Measurements from ENCODE around the gene FEZF2.

FEZF2 gene

DNA sequence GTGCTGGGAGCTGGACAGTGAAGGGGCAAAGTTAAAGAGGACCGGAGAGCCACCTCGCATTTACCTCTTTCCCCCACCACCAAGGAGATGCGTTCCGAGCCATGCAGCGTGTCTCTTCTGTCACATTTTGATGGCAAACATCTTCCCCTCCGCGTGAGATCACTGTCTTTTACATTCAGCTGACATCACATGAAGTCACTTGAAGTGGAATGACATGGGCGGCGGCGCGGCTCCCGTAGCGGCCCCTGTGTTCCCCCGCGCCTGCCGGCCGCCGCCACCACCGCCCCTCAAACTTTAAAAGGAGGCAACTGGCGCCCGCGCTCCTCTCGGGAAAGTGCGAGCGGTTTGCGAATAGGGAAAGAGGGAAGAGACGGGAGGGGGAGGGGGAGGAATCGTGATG lies at the start of gene FEZF2:
Gene FEZF2 (minus strand): TSS at position 336 of the 400 bp plus-strand sequence. CDS start 682 bp downstream, outside the sequence.
- DNase-seq (ENCODE audit: low spot score): no peak

DNA sequence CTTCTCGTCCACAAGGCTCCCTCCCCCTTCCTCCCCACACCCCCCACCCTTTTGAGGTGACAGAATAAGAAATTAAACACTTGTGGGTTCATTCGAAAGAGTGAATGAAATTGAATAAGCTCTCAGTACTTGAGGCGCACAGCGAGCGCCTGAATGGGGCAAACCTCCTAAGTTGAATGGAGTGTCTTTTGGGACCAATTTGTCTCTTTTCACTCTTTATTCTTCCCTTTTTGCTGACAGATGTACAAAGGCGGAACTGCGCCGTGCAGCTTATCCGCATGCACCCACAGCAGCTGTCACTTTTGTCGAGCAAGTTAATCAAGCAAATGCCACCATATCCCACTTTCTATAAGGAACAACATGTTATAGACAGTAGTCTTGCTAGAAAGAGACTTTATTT lies 47.9 kb upstream of the FEZF2 start:
- no peak for DNase-seq (ENCODE audit: low spot score)

DNA sequence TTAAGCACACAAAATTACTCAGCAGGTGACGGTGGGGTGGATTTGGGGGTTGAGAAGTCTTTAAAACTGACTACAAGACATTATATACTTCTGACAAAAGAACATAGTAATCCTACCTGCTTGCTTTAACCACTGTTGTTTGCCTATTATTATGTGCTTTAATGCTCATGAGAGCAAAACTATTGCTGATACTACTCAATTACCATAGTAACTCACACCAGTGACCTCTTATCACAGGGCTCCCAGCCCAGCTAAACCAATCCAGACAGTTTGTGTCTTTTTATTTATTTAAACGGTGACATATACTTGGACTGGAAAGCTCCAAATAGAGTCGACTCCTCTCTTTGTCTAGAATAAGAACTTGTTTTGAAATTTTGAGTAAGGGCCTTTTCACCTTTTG lies 42.8 kb upstream of the FEZF2 start:
- no peak for DNase-seq (ENCODE audit: low spot score)

DNA sequence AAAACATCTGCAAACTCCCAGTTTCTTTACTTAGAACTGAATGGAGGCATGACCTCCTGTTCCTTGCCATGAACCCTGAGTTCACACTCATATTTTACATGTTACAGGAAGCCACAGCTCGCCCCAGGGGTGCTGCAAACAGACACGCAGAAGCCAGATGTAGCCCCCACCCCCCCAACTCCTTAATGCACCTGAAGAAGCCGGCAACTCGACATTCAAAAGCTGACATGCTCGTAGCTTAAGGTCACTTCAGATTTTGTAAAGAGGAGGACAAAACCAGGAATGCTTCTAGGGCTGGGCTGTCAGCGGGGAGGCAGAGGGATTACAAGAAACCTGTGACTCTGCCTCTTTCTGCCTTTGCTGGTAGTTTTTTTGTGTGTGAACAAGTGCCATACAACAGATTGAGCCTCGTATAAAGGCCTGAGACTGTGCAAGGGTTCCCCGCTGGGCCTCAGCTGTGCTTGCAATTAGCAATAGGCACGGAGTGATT lies 42.0 kb upstream of the FEZF2 start:
- DNase-seq (ENCODE audit: low spot score): no peak

DNA sequence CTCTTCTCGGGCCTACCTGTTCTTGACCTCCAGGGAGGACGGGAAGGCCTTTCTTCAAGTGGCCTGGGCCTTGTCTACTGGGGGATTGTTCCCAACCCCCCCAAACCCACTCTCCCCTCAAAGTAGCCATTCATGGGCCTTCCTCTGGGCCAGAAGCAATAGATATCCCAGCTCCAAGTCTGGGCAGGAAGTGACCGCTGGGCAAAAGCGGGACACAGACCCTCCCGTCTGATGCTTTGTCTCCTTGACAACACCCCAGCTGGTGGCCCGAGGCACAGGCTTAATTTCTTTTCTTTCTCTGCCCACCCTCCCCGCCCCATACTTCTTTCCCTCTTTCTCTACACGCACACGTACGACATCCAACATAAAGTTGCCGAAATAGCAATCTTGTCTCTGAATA lies 41.4 kb upstream of the FEZF2 start:
- DNase-seq (ENCODE audit: low spot score): no peak

DNA sequence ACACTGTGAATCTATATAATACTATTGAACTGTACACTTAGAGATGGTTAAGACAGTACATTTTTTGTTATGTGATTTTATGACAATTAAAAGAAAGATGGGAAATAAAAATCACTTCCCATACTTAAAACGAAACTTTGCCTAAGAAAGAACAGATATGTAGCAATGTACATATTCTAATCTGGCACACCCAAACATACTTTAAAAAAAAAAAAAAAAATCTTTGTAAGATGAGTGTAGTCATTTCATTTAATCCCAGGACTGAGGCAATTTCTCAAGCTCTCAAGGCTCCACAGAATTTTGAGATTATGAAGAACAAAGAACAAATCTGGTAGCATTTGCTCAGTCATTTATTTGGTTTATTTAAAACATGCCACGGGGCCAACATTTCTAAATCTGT lies 40.3 kb upstream of the FEZF2 start:
- DNase-seq (ENCODE audit: low spot score): no peak

DNA sequence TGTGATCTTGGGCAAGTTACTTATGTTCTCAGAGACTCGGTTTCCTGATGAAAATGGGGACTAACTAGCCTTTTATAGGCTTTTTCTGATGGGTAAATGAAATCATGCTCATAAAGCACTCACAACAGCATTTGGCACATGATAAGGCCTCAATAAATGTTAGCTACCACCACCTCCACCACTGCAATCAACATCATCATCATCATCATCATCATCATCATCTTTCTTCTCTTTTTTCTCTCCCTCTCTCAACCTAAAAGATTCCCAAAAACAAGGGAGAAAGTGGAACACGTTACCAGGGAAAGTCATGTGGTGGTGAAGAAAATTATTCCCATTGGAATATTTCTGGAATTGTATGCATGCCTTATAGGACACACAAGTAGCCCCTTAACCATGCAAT lies 33.6 kb upstream of the FEZF2 start:
- no peak for DNase-seq (ENCODE audit: low spot score)

DNA sequence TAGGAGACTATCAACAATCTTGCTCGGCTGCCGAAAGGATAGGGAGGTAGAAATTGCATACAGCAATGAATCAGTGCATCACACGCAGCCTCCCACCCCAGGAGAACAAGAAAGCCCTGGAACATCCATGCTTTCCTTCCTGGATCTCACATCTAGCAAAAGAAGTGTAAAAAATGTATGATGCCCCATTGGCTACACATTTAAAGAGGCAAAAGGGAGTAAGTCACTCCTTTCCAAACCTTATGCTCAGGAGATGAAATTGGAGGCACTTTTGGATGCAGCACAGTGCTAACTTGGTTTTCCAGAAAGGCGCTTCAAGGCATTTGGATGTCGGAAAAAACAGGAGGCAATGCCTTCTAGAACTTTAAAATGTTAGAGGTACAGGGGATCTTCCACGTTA lies 32.2 kb upstream of the FEZF2 start:
- no peak for DNase-seq (ENCODE audit: low spot score)

DNA sequence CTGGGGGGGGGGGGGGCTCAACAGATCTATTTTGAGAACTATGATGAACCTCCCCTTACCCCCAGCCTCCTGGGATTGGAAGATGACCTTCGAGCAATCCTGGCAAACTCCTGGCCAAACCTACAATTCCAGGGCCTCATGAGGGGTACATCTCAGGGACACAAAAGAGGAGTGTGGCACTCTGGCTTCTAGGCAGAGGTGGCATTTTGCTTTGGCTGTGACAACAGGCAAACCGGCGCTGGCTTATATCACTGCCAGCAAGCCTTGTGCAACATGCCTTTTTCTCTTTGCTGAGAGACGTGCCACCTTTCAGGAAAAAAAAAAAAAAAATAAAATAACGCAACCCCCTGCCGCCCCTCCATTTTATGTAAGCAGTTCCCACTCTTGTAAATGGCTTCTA lies 31.8 kb upstream of the FEZF2 start:
- no peak for DNase-seq (ENCODE audit: low spot score)

DNA sequence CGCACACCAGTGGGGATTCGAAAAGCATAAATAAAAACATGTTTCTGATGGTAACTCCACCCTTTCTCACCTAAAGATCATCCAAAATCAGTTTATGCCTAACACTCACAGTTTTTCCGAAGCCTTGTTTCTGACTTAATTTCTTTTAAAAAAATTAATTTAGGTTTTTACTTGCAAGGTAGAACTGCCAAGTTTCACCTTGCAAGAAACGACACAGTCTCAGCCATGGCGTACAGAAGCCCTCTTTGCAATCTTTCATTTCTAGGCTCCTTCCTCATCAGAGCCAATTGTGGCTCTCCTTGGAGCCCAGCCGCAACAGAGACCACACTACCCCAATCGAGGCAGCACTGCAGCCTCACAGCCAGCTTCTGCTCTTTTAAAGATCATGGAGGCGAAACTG lies 31.0 kb upstream of the FEZF2 start:
- no peak for DNase-seq (ENCODE audit: low spot score)

DNA sequence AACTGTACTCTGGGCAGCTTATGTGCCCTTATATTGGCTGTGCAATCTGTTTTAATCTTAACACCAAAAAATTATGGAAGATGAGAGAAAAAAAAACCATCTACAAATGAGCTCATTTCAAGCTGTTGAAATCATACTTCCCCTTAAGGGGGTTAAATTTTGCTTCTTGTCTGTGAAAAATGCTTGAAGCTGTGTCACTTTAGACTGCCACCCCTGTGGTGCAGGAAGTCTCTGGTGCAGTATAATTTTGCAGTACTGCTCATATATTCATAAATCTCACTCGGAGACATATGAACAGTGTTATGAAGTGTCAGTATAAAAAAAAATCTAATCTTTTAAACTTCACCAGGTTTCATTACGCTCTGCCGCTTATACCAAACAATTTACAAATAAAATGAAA lies 30.4 kb upstream of the FEZF2 start:
- DNase-seq (ENCODE audit: low spot score): no peak

DNA sequence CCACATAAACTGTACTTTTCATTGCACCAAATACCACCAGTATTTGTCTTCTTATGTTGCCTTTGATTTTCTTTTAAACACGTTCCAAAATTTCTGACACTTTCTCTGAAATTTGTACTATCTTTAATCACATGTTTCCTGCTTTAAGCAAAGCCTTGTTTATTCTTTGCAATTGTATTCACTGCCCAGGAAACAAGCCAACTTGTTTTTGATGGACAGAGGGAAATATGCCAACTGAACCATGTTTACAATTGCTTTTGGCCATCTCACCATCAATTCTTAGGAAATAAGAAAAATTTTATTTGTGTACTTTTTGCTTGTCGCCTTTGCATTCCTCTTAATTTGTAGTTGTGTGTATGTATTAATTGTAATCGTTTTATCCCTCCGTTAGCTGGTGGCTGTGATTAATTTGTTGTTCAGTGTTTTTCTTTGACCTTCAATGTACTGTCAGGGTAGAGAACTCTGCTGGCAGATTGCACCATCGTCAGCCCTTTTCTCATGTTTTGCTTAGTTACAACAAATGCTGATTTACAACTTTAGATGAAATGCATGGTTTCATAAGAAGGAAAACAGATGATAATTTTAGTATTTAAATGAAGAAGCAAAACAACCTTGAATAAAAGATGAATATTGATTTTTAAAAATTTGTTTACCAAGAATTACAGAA lies 19.4 kb upstream of the FEZF2 start:
- DNase-seq (ENCODE audit: low spot score): no peak

DNA sequence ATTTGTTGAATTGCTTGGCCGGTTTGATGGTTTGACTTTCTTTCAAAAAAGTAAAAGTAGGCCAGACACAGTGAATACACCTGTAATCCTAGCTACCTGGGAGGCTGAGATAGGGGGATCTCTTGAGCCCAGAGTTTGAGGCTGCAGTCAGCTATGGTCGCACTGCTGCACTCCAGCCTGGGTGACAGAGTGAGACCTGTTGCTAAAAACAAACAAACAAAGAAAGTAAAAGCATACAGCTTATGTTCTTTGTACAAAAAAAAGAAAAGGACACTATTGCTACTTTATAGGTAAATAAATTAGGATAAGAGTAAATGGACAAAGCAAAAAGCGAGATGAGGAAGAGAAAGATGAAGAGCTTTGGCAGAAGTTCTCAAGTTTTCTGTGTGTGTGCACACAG lies 13.9 kb upstream of the FEZF2 start:
- DNase-seq (ENCODE audit: low spot score): no peak

DNA sequence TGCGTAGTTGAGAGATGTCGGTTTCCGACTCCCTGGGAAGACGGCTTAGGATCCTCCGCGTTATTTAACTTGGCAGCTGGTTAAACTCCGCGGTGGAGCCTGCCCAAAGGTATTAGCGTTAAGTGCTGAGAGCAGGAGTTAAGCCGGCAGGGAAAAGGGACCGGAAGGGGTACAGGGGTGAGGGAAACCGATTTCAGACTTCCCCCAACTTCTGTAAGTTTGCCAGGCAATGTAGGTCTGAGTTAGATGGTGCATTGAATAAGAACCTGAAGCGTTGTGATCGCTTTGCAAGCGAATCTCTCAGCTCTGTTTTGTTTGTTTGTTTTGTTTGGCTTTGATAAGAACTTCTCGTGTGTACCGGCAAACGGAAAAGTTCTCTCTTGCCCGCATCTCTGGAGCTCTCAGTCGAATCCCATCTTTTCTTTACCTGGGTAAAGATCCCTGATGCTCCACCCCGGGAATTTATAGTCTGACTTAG lies 6.0 kb upstream of the FEZF2 start:
- no peak for DNase-seq (ENCODE audit: low spot score)

DNA sequence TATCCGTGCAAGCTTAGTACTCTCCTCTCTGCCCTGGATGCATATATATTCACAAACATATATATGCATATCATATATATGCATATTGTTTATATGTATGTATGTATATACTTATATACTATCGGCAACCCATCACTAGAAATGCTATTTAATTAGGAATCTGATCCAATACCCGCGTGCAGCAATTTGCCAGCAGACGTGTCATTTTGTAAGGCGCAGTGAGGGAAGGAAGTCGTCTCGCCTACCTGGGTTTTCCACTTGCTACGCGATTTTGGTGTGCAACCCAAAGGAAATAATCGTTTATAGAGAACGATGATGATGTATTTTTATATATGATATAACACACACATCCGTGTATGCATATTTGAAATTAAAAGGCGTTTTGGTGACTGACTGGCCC lies 5.6 kb upstream of the FEZF2 start:
- no peak for DNase-seq (ENCODE audit: low spot score)

DNA sequence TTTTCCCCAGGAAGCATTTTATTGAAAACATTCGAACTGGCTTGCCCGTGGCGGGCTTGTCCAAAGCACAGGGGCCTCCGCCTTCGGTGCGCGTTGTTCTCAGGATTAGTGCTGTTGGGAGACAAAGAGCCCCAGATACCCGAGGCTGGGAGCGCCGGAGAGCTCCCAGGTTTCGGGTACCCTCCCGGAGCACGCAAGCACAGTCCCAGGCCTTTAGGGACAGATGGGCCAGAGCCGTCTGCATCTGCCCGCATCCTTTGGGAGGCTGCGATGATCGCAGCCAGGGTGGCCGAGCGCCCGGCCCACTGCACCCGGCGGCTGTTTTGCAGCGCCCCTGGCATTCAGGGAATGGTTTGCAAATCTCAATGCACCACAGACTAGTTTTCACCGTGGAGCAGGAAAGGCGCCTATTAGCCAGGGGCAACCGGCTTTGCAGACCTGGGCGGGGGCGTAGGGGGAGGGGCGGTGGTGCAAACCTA lies 5.0 kb upstream of the FEZF2 start:
- DNase-seq (ENCODE audit: low spot score): no peak

DNA sequence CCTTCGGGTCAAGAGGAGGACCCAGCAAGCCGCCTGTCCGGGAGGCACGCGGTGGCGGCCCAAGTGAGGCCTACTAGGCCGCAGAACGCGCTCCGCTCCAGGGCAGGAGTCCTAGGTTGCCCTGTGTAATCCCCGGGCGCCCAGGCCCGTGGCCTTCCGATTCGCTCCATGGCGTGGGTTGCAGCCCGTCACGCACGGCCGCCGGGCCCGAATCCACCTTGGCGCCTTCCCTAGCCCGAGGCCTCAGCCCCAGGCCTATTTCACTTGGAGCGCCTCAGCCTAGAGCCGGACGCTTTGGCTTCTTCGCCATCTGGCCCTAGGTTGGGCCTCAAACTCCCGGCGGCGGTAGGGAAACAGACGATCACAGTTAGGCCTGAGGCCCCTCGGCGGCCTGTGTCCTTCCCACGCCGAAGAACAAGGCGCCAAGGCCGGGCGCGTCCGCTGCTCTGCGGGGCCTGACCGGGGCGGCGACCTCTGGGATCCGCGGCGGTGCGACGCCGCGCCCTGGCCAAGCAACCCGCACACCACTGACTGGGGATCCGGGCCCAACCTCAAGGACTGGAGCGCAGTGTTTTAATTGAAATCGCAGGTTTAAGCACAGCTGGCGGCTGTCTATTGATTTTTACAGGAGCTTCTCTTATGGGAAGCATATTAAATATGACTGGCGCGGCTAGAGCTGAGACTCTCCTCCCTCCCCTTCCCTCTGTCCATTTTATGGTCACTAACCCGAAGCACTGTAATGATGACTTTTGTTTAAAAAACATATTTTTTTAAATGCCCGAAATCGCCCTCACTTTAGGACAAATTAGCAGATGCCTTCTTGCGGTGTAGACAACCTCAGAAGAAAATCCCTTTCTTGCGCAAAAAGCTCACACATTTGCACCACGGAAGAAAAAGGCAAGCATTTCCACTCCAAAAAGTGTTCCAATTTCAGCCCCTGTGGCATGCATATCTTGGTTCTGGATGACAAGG lies 3.8 kb upstream of the FEZF2 start:
- no peak for DNase-seq (ENCODE audit: low spot score)

DNA sequence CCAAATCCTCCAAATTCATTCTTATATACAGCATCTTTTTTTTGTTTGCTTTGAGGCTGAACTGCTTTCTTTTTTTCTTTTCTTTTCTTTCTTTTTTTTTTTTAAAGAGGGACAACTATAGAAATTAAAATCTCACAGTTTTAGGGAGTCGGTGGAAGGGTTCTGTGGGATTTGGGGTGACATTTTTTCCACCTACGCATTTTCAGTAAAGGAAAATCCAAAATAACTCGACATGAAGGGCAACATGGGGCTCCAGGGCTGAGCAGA lies 3.0 kb upstream of the FEZF2 start:
- DNase-seq (ENCODE audit: low spot score): no peak

DNA sequence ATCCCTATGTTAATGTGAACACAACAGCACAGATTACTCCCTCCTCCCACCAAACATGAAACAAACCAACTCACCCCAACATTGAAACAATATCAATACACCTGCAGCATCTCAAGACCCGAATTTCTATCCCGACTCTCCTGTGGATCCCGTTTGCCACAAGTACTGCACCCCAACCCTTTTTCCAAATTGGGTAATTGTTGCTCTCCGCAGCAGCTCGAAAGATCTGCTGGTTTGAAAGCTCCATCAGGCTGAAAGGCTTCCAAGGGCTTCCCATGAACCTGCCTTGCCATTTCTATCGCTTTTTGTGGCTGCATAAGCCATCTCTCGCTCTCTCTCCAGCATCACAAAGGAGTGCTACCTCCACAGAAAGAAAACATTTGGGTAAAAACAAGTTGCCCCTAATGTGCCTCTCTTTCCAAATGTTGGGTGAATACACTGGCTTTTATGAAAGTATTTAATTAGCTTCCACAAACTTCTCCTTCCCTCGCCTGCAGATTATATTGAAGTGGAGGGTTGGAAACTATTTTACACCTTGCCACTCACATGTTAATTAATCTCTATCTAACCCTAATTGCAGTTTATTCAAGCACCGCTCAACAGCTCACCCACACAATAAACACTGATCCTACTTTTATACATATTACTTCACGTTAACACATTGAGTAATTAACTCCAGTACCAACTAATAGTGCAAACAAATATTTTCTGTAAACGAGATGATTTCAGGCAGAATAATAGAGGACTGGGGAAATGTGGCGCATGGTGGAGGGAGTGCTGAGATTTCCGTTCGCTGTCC lies 2.5 kb upstream of the FEZF2 start:
- DNase-seq (ENCODE audit: low spot score): no peak

DNA sequence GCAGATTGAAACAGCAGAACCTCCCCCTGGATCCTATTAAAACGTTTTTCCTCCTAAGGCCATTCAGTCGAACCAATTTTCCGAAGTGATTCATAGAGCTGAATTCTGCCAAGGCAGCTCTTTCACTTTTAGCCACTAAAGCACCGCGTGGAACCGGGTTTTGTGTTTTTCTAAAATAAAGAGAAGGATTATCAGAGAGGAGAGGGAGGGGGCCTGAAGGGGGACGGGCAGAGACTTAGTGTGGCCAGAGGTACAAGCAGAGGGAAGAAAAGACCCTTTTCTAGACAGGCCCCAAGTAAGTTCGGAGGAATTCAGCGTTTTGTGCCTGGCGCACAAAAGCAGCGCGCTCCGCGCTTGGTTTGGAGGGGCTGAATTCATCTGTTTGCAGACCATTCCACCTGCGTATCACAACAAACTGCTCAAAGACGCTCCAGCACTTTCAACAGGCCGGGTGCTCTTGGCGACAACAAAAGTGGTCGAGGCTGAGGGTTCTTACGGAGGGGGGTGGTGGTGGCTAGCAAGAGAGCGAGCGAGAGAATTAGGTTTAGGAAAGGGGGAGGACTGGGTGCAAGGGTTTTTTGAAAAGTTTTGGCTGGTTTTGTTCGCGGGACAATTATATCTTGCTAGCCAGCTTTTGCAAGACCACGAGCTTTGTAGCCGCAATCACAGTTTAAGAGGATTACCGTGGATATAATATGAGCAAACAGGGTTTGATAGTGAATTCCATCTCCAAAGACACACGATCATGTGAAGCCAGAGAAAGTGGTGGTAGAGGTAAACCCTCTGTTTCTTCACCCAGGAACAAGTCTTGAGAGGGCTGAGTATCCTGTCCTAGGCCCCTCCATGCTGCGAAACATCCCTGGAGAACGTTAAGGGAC lies 1.2 kb upstream of the FEZF2 start:
- DNase-seq (ENCODE audit: low spot score): no peak

DNA sequence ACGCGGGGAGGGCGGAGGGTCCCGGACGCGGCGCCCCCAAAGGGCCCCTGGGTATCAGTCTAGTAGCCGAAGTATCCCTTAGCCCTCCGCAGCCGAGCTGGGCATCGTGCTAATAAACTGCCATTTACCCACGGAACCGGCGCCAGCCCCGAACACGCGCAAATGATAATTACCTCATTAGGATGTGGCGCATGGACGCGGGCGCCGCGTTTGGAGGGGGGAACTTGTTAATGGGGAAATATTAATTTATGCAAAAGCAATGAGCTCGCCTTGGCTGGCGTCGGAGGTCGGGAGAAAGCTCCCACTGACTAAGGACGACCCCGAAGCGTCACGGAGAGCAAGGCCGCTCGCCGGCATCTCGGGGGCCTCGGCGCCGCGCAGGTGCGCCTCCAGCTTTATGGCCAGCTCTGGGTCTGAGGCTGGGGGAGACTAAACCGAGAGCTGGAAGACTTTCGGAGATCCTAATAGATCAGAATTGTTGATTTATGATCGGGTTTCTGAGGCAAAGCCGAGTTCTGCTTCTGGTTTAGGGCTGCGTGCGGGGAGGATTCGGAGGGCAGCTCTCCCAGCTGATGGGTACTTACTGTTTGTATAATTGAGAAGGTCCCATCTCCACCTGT lies 474 bp upstream of the FEZF2 start:
- DNase-seq (ENCODE audit: low spot score): no peak
